PC-3 (cell line): ENCODE data around the gene AKR1C2.

Experiments
- EZH2 ChIP-seq: fragments of 300-600 bp; sonication (generic); IDR thresholded peaks from one replicate; pipeline ENCODE4 v1.6.1; 2017; ENCODE audit warnings: antibody characterized with exemption, mild to moderate bottlenecking, low read length; ENCODE audit not compliant: unreplicated experiment
- EZH2phosphoT487 ChIP-seq: fragments of 300-600 bp; sonication (generic); IDR thresholded peaks from 2 replicates; pipeline ENCODE4 v1.6.1; 2018; ENCODE audit warnings: mild to moderate bottlenecking, antibody characterized with exemption, low read length, borderline replicate concordance
- TF ChIP-seq, protein P1 (sequence below): fragments of 300-600 bp; sonication (generic); conservative IDR thresholded peaks from 2 replicates; pipeline ENCODE4 v1.5.1; 2017; ENCODE audit warnings: antibody characterized with exemption, low read depth, mild to moderate bottlenecking, low read length

DNA sequence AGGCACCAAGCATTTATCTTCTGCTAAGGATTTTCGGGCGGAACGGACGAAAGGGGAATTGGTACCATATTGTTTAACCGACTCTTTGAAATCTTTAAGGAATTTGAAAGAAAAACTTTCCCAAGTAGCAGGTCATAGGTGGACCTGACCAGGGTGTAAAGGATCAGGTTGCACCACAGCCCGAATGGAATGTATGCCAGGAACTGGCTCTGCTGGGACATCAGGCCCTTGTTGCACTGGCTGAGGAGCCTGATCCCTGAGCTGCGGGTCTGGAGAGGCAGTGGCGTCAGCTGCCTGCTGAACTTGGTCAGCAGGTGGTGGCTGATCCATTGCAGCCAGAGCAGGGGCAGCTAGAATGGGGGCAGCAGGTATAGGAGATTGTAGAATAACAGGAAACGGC is 41.4 kb upstream of the AKR1C2 start:
- TF ChIP-seq, protein P1, sequence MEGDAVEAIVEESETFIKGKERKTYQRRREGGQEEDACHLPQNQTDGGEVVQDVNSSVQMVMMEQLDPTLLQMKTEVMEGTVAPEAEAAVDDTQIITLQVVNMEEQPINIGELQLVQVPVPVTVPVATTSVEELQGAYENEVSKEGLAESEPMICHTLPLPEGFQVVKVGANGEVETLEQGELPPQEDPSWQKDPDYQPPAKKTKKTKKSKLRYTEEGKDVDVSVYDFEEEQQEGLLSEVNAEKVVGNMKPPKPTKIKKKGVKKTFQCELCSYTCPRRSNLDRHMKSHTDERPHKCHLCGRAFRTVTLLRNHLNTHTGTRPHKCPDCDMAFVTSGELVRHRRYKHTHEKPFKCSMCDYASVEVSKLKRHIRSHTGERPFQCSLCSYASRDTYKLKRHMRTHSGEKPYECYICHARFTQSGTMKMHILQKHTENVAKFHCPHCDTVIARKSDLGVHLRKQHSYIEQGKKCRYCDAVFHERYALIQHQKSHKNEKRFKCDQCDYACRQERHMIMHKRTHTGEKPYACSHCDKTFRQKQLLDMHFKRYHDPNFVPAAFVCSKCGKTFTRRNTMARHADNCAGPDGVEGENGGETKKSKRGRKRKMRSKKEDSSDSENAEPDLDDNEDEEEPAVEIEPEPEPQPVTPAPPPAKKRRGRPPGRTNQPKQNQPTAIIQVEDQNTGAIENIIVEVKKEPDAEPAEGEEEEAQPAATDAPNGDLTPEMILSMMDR, result no peak
- TF ChIP-seq EZH2, result no peak
- TF ChIP-seq EZH2phosphoT487, result no peak
